ENCODE measurements around the gene SORCS3.

- TF ChIP-seq REST (IDR thresholded peaks at IDR 0.05; ENCODE audit: low read depth) (no peak), POLR2A (IDR thresholded peaks at IDR 0.05; ENCODE audit: borderline replicate concordance, extremely low read depth, insufficient read depth, insufficient read length) (no peak), POLR2AphosphoS5 (IDR thresholded peaks at IDR 0.05; ENCODE audit: low read depth, low read length) (no peak), SP1 (IDR thresholded peaks at IDR 0.05; ENCODE audit: low read depth) (no peak), CTCF (IDR thresholded peaks at IDR 0.05 in 2 of 3, conservative IDR thresholded peaks at IDR 0.05 in 1 of 3; ENCODE audit: borderline replicate concordance in 1 of 3, insufficient read depth in 1 of 3, low read depth in 2 of 3, low read length in 2 of 3) (no peak), FOSL1 (IDR thresholded peaks at IDR 0.05; ENCODE audit: low read depth) (no peak), ZBTB33 (IDR thresholded peaks at IDR 0.05; ENCODE audit: extremely low read depth, insufficient replicate concordance, low read length) (no peak), ZNF274 (IDR thresholded peaks at IDR 0.05; ENCODE audit: low read depth, low read length) (no peak), YY1 (IDR thresholded peaks at IDR 0.05; ENCODE audit: extremely low read depth, insufficient replicate concordance, low read depth, low read length) (no peak), TCF7L2 (IDR thresholded peaks at IDR 0.05; ENCODE audit: borderline replicate concordance, extremely low read depth, insufficient read depth, insufficient read length) (no peak), EZH2 (IDR thresholded peaks at IDR 0.05) (no peak), MAX (IDR thresholded peaks at IDR 0.05) (no peak), CBX3 (IDR thresholded peaks at IDR 0.05; ENCODE audit: low read depth) (no peak)
These were observed 25.0 kb downstream of the SORCS3 start for GRCh38 chr10:104666106-104666505.
